Amygdala (tissue), 56 donors: Measurements from ENCODE around the gene ZNF525.
"Not testable (repeated sequence)": the region's sequence is repeated elsewhere in the genome, so short reads cannot be mapped to it uniquely, and the experiment has no call there.

Experiments used
- DNase-seq, 56 donors: peaks; one replicate each; lab custom pipeline; 2025; lab: John Stamatoyannopoulos, UW

The ZNF525 gene

GRCh38 chr19:53365134-53365898 is at the start of gene ZNF525:
ZNF525 (plus strand) TSS chr19:53365705; CDS start chr19:53372282, 6,577 bp downstream.
- DNase-seq = peak; percentile 6 to 85 (median 64)

DNA sequence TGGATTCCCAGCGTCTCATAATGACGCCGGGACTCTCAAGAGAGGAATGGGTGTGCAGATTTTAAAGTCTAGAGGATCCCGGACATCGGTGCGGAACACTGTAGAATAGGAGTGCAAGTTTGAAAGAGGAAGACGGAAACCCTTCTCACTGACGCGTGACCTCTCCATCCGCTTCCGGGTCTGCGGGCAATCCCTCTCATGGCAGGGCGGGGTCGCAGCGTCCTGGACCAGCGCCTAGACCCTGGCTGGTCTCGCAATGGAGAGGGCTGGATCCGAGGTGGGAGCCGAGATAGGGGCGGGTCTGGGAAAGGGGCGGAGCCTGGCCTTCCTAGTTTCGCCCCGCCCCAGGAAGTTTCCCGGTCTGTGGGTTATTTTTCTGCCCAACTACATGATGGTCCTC is 36.5 kb upstream of the ZNF525 start:
- peak in 9 of 56 donors; percentile 1 to 20 (median 3) for DNase-seq

DNA sequence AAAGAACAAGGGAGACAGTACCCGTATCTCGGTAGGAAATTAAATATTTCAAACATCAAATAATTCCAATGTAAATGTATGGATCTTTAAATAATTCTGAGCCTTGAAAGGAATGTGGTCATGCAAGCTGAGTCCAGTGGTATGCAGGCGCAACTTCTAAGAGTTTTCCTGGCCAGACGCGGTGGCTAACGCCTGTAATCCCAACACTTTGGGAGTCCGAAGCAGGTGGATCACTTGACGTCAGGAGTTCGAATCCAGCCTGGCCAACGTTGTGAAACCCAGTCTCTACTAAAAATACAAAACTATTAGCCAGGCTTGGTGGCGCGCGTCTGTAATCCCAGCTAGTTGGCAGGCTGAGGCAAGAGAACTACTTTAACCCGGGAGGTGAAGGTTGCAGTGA is 33.0 kb upstream of the ZNF525 start:
- DNase-seq = no peak

DNA sequence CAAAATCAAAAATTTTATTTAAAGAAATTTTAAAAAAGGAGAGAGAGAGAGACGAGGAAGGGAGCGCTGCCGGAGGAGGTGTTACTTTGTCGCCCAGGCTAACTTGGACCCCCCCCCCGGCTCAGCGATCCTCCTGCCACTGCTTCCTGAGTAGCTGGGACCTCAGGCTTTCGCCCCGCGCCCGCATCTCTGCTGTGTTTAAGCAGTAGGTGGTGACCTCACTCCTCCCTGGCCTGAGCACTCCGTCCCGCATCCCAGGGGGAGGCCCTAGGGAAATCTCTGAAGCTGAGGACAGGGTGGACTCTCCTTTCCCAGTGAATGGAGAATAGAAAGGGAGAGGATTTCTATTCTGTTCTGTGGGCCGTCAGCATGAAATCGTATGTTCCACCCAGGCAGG is 32.4 kb upstream of the ZNF525 start:
- peak in 13 of 56 donors; percentile 3 to 50 (median 27) for DNase-seq

- DNase-seq = peak in 55 of 56 donors; percentile 42 to 94 (median 84)
Observed at GRCh38 chr19:53333463-53334449, 31.7 kb upstream of the ZNF525 start, which contains the start of gene ZNF845. ZNF845 (plus strand) TSS chr19:53333749; CDS start chr19:53341308, 7,559 bp downstream.

GRCh38 chr19:53344403-53344802 is 21.1 kb upstream of the ZNF525 start:
- DNase-seq = not testable (repeated sequence)

- no peak for DNase-seq
Observed at GRCh38 chr19:53355739-53356138, 9.8 kb upstream of the ZNF525 start.

- no peak for DNase-seq
Observed at GRCh38 chr19:53357821-53358581, 7.5 kb upstream of the ZNF525 start.

- DNase-seq = not testable (repeated sequence)
Observed at GRCh38 chr19:53360056-53360455, 5.4 kb upstream of the ZNF525 start.

DNA sequence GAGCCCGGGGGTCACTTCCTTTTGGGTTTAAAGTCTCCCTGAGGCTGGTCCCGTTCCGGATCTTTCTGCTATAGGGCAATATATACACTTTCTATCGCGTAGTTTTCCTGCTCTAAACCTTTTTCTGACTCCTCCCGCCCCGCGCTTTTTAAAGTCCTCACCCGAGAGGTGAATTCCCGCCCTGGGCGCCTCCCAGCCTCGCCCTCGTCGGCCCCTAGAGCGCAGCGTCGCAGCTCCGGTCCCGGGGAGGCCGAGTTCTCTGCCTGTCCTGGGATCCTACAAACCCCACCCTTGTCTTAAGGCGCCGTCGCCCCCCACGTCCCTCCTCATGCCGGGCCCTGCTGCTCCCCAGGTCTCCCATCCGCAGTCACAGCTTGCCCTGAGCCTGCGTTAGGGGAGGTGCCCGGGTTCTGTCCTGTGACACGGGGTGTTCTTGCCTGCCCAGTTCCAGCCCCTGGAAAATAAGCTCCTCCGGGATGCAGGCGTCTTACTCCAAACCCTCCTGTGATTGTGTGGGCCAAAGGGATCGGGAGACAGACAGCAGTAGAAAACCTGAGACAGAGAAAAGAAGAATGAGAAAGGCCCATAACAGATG is 491 bp downstream of the ZNF525 start:
- peak in 4 of 56 donors; percentile 1 to 30 (median 16) for DNase-seq

- DNase-seq = no peak
Observed at GRCh38 chr19:53372196-53372595, 6.7 kb downstream of the ZNF525 start.

GRCh38 chr19:53374288-53374687 is 8.8 kb downstream of the ZNF525 start:
- no peak for DNase-seq

- no peak for DNase-seq
Observed at GRCh38 chr19:53374743-53375142, 9.2 kb downstream of the ZNF525 start.

- DNase-seq = no peak
Observed at GRCh38 chr19:53381376-53381775, 15.9 kb downstream of the ZNF525 start.

GRCh38 chr19:53388168-53388567 is 22.7 kb downstream of the ZNF525 start:
- no peak for DNase-seq

- DNase-seq = no peak
Observed at GRCh38 chr19:53388904-53389303, 23.4 kb downstream of the ZNF525 start.

DNA sequence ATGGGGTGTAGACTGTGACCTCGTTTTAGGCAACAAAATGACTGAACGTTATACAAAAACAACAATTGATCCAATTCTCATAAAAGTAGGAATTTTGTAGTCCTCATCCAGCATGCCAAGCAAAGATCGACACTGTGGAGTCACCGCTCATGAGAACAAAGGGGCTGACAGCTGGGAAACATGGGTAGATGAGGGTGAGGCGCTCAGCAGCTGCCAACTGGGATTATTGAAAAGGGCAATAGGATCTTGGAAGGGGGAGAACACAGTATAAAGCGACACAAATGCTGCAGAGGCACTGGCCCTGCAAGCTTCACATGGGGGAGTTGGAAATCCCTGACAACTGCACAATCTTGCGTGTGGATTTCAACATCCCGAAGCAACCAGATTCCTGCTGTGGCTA is 24.1 kb downstream of the ZNF525 start:
- DNase-seq = no peak

DNA sequence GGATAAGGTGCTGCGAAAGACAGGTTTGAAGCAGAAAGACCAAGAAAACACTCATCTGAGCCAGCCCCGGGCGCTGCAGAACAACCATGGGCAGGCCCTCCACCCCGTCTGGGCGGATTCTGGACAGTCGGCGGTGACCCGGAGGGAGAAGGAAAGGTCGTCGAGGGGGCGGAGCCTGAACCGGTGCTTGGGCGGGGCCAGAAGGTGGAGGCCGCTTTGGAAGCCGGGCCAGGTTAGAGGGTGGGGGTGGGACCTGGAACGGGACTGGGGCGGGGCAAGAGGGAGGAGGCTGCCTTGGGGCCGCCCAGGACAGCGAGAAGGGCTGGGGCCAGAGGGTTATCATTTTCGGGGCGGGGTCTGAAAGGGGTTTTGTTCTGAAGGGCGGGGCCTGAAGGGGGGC is 24.5 kb downstream of the ZNF525 start:
- peak in 10 of 56 donors; percentile 0 to 17 (median 2) for DNase-seq

GRCh38 chr19:53394522-53394973 is 29.0 kb downstream of the ZNF525 start:
- DNase-seq = peak in 16 of 56 donors; percentile 29 to 65 (median 46)
